Karpas-422 (cell line): ENCODE results near the gene LAMA3. TPM values are rescaled to one million over a fixed set of nuclear protein-coding genes. Genes with fewer than 3 reads are reported as not detected.

Source experiments
- DNase-seq: peaks from one replicate; pipeline ENCODE4 v3.0.0-alpha.2; 2015
- H2AFZ ChIP-seq: fragments of 200-600 bp; sonication (generic); 2 replicates; pipeline ENCODE4 v1.6.1; 2014; ENCODE audit warnings: antibody characterized with exemption, low read length, mixed read lengths
- H3K27ac ChIP-seq: fragments of 200-600 bp; sonication (generic); 2 replicates; pipeline ENCODE4 v1.5.1; 2014; ENCODE audit warnings: mild to moderate bottlenecking, low read length, moderate library complexity
- H3K27me3 ChIP-seq: fragments of 200-600 bp; sonication (generic); 2 replicates; pipeline ENCODE4 v1.6.1; 2014; ENCODE audit warnings: low read length, mixed read lengths
- H3K36me3 ChIP-seq: fragments of 200-600 bp; sonication (generic); 2 replicates; pipeline ENCODE4 v1.6.1; 2014; ENCODE audit warnings: low read length, mixed read lengths; ENCODE audit not compliant: insufficient read depth
- H3K4me1 ChIP-seq: fragments of 200-600 bp; sonication (generic); 2 replicates; pipeline ENCODE4 v1.6.1; 2014; ENCODE audit warnings: mild to moderate bottlenecking, low read length, mixed read lengths
- H3K4me2 ChIP-seq: fragments of 200-600 bp; sonication (generic); 2 replicates; pipeline ENCODE4 v1.6.1; 2014; ENCODE audit warnings: low read length, low read depth, mild to moderate bottlenecking; ENCODE audit not compliant: poor library complexity, severe bottlenecking
- H3K4me3 ChIP-seq: fragments of 200-600 bp; sonication (generic); 2 replicates; pipeline ENCODE4 v1.5.1; 2014; ENCODE audit warnings: mild to moderate bottlenecking, antibody characterized with exemption, low read length, mixed read lengths
- H3K79me2 ChIP-seq: fragments of 200-600 bp; sonication (generic); 2 replicates; pipeline ENCODE4 v1.6.1; 2014; ENCODE audit warnings: mild to moderate bottlenecking, low read length, mixed read lengths
- H3K9ac ChIP-seq: fragments of 200-600 bp; sonication (generic); 2 replicates; pipeline ENCODE4 v1.6.0; 2014; ENCODE audit warnings: low read length
- H3K9me2 ChIP-seq: fragments of 200-600 bp; sonication (generic), shearing (Covaris generic); replicated peaks from 2 replicates; pipeline ENCODE4 v1.6.0; 2014; ENCODE audit warnings: mild to moderate bottlenecking, low read length, moderate library complexity; ENCODE audit not compliant: insufficient read depth
- H3K9me3 ChIP-seq: fragments of 300-700, 200-600 bp; sonication (generic); 2 replicates; pipeline ENCODE4 v1.6.1; 2014; ENCODE audit warnings: low read length, mixed read lengths
- H4K20me1 ChIP-seq: fragments of 200-600 bp; sonication (generic); 2 replicates; pipeline ENCODE4 v1.6.1; 2014; ENCODE audit warnings: mild to moderate bottlenecking, antibody characterized with exemption, low read length, low read depth; ENCODE audit not compliant: insufficient read depth
- total RNA-seq: library from RNA; depleted of rRNA; stranded (reverse); fragments of >200 nt; shearing (Covaris generic); gene quantifications from 2 replicates; pipeline ENCODE4 v1.2.3, GENCODE V29; 2014; ENCODE audit warnings: low replicate concordance

The LAMA3 gene
- total RNA-seq, 1 experiment from 2014 or later, result not detected

DNA sequence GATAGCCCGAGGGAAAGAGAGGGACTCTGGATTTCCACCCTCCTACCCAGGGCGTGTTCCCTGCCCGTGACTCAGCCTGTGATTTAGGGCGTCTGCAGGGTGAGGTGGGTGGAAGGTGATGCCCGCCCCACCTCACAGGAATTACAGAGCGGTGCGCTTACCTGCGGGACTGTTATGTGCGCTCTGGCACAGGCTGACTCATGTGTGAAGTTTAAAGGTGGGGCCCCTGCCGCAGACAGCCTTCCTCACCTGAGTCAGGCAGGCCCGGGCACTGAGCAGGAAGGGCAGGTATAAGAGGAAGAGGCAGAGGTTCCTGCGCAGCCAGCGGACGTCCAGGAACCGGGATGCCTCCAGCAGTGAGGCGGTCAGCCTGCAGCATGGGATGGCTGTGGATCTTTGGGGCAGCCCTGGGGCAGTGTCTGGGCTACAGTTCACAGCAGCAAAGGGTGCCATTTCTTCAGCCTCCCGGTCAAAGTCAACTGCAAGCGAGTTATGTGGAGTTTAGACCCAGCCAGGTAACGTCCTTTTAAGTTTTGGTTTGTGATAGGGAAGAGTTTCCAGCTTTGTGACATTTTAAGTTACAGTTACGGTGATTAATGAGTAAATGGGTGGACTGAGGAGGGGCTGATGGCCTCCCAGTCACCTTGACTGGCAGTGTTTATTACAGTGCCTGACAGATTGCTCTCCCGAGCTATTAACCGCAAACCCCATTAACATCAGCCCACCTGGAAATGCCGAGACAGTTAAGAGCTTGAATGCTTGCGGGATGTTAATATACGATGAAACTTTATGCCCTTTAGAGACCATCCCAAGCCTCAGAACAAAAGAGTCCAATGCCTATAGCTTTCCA lies 183.7 kb downstream of the LAMA3 start:
- no peaks in the 10 kb centered on the region for H3K9me2 ChIP-seq
- no peaks in the 10 kb centered on the region for H3K4me1 ChIP-seq
- no peak overlapping the region for H2AFZ ChIP-seq
- no peaks in the 10 kb centered on the region for H3K36me3 ChIP-seq
- H3K4me3 ChIP-seq, result no peak overlapping the region
- no peaks in the 10 kb centered on the region for H3K9me3 ChIP-seq
- 0 out of 2 replicates have a peak, but pooled peaks cover 2% of the 10 kb centered on the region for H3K27me3 ChIP-seq
- no peak overlapping the region for H3K4me2 ChIP-seq
- H4K20me1 ChIP-seq, result no peaks in the 10 kb centered on the region
- no peak for DNase-seq
- no peak overlapping the region for H3K27ac ChIP-seq
- H3K79me2 ChIP-seq, result no peaks in the 10 kb centered on the region
- H3K9ac ChIP-seq, result no peak overlapping the region

DNA sequence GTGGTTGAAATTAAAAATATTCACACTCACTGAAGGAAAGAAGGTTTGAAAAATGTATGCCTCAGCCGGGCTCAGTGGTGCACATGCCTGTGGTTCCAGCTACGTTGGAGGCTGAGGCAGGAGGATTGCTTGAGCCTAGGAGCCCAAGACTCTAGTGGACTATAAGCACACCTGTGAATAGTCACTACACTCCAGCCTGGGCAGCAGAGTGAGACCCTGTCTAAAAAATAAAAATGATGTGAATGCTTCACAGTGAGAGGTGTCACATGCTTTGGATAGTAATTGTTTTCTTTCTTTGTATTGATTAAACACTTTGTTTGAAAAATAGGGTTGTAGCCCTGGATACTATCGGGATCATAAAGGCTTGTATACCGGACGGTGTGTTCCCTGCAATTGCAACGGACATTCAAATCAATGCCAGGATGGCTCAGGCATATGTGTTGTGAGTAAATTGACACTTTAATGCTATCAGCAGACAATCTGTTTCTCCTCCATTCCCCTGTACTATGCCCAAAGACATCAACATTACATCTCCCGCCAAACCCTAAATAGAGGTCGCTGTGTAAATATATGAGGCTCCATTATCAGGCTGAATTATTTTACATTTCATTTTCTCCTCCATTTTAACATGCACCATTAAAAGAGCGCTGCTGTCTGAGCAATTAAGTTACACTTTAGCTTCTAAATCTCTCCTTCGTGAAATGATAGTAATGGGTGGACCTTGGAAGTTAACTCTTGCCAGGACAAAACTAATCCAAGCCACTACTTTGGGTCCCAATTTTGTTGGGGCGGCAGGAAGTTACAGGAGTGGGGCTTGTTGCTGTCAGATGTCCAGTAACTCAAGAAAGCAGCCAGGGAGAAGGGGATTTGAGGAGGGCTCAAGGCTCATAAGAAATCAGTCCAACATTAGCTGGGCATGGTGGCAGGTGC lies 187.0 kb downstream of the LAMA3 start:
- 0 out of 2 replicates have a peak, but pooled peaks cover 2% of the 10 kb centered on the region for H3K27me3 ChIP-seq
- no peak overlapping the region for H3K4me3 ChIP-seq
- H3K9ac ChIP-seq, result no peak overlapping the region
- no peak for DNase-seq
- no peaks in the 10 kb centered on the region for H4K20me1 ChIP-seq
- no peaks in the 10 kb centered on the region for H3K79me2 ChIP-seq
- no peaks in the 10 kb centered on the region for H3K36me3 ChIP-seq
- H3K9me2 ChIP-seq, result no peaks in the 10 kb centered on the region
- no peaks in the 10 kb centered on the region for H3K4me1 ChIP-seq
- no peak overlapping the region for H2AFZ ChIP-seq
- H3K4me2 ChIP-seq, result no peak overlapping the region
- H3K9me3 ChIP-seq, result no peaks in the 10 kb centered on the region
- H3K27ac ChIP-seq, result no peak overlapping the region

DNA sequence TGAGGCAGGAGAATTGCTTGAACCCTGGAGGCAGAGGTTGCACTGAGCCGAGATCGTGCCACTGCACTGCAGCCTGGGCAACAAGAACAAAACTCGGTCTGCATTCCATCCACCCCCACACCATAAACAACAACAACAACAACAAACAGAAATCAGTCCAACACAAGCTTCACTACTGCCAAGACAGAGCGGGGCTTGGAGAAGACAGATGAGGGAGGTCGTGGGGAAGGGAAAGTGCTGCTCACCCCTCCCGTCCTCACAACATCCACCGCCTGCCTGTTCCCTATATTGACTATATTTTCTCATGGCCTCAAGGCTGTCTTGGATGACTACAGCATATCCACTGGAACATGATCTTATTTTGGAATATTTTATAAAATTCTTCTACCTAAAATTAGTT lies 187.7 kb downstream of the LAMA3 start:
- Histone ChIP-seq H3K27me3 (no peaks in the 10 kb centered on the region), H2AFZ (no peak overlapping the region), H3K27ac (no peak overlapping the region), H3K79me2 (no peaks in the 10 kb centered on the region), H3K9me3 (no peaks in the 10 kb centered on the region), H3K36me3 (no peaks in the 10 kb centered on the region), H3K4me3 (no peak overlapping the region), H3K4me2 (no peak overlapping the region), H3K9me2 (no peaks in the 10 kb centered on the region), H4K20me1 (no peaks in the 10 kb centered on the region), H3K9ac (no peak overlapping the region), H3K4me1 (no peaks in the 10 kb centered on the region)
- DNase-seq, result no peak

DNA sequence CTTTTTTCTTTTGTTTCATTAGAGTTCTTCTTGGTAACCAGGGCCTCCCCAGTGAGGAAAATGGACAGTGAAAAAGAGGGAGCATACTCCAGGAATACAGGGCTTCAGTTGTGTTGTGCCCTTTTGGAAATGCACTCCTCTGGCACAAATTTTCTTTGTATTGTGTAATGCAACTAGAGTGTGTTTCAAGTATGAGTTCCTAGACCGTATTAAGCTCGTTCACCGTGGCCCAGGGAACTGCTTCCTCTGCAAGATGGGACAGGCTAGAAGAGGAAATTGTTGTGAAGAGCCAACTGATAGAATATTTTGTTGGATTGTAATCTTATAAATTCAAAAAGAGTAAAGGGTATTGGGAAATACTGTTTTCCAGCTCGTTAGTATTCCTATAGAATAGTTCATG lies 188.1 kb downstream of the LAMA3 start:
- no peaks in the 10 kb centered on the region for H4K20me1 ChIP-seq
- no peak overlapping the region for H3K4me3 ChIP-seq
- H3K4me2 ChIP-seq, result no peak overlapping the region
- DNase-seq, result no peak
- H3K9ac ChIP-seq, result no peak overlapping the region
- H3K27ac ChIP-seq, result no peak overlapping the region
- H3K9me2 ChIP-seq, result no peaks in the 10 kb centered on the region
- H3K9me3 ChIP-seq, result no peaks in the 10 kb centered on the region
- no peaks in the 10 kb centered on the region for H3K4me1 ChIP-seq
- no peaks in the 10 kb centered on the region for H3K36me3 ChIP-seq
- H2AFZ ChIP-seq, result no peak overlapping the region
- H3K27me3 ChIP-seq, result no peaks in the 10 kb centered on the region
- H3K79me2 ChIP-seq, result no peaks in the 10 kb centered on the region

DNA sequence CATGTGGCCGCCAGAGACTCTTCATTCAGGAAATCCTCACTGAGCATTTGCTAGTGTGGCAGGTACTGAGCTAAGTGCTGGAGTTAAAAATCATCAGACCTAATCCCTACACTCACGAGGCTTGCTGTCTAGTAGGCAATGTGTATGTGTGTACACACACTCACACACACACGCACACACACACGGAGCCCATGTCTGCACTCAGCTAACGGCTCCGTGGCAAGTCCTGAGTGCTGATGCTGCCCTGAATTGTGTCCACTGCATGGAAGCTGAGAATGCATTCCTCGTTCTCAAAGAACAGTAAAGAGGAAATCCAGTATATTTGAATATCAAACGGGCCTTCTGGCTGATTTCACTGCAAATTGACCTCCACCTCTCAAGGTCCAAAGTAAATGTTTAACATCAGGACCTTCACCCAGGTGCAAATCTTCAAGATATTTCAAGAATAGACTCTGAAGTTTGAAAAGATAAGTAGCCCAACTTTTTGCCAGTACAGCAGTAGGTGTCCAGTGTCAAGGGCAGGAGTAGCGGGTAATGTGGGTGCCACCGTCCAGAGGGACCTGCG lies 189.2 kb downstream of the LAMA3 start:
- no peak for DNase-seq
- H4K20me1 ChIP-seq, result no peaks in the 10 kb centered on the region
- no peaks in the 10 kb centered on the region for H3K9me2 ChIP-seq
- no peak overlapping the region for H3K4me3 ChIP-seq
- no peaks in the 10 kb centered on the region for H3K79me2 ChIP-seq
- no peak overlapping the region for H3K4me2 ChIP-seq
- H3K4me1 ChIP-seq, result no peaks in the 10 kb centered on the region
- H2AFZ ChIP-seq, result no peak overlapping the region
- no peak overlapping the region for H3K9ac ChIP-seq
- no peaks in the 10 kb centered on the region for H3K36me3 ChIP-seq
- no peak overlapping the region for H3K27ac ChIP-seq
- H3K9me3 ChIP-seq, result no peaks in the 10 kb centered on the region
- H3K27me3 ChIP-seq, result no peaks in the 10 kb centered on the region

DNA sequence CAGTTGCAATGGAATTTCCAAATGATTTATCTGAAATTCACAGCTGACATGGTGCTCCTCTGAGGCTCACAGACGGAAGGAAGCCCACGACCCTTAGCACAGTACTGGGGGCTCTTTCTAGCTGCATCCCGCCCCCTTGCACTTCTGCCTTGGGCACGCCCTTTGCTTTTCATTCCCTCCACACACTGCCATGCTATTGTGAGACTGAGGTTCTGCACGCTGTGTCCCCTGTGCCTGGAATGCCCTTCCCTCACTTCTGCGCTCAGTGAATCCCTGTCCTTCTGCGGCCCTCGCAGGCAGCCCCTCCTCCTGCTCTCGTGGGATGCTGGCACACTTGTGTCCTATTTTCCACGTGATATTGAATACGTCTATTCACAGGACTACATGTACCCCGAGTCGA lies 189.9 kb downstream of the LAMA3 start:
- H3K4me3 ChIP-seq, result no peak overlapping the region
- H3K9ac ChIP-seq, result no peak overlapping the region
- no peaks in the 10 kb centered on the region for H3K79me2 ChIP-seq
- DNase-seq, result no peak
- H3K9me3 ChIP-seq, result no peaks in the 10 kb centered on the region
- no peaks in the 10 kb centered on the region for H4K20me1 ChIP-seq
- no peak overlapping the region for H3K27ac ChIP-seq
- no peak overlapping the region for H3K4me2 ChIP-seq
- no peaks in the 10 kb centered on the region for H3K36me3 ChIP-seq
- no peaks in the 10 kb centered on the region for H3K27me3 ChIP-seq
- no peak overlapping the region for H2AFZ ChIP-seq
- H3K9me2 ChIP-seq, result no peaks in the 10 kb centered on the region
- H3K4me1 ChIP-seq, result no peaks in the 10 kb centered on the region

DNA sequence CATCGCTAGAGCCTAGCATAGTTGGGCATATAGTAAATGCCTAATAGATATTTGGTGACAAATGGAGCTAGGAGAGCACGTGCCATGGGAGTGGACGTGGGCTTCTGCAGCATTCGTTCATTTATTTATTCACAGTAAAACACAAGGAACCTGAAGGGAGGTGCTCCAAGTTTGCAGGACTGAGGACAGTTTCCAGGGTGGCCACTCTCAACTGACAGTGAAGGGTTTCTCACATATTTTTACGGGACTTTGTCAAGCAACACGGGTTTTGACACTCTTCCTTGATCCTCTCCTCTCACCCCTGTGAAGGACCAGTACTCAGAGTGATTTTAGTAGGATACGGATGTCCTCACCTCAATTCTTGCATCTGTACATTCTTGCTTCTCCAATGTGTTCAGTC lies 190.3 kb downstream of the LAMA3 start:
- Histone ChIP-seq H3K9ac (no peak overlapping the region), H3K27ac (no peak overlapping the region), H3K9me2 (no peaks in the 10 kb centered on the region), H3K4me2 (no peak overlapping the region), H3K4me3 (no peak overlapping the region), H3K36me3 (no peaks in the 10 kb centered on the region), H3K9me3 (no peaks in the 10 kb centered on the region), H2AFZ (no peak overlapping the region), H4K20me1 (no peaks in the 10 kb centered on the region), H3K79me2 (no peaks in the 10 kb centered on the region), H3K4me1 (no peaks in the 10 kb centered on the region), H3K27me3 (no peaks in the 10 kb centered on the region)
- DNase-seq, result no peak

DNA sequence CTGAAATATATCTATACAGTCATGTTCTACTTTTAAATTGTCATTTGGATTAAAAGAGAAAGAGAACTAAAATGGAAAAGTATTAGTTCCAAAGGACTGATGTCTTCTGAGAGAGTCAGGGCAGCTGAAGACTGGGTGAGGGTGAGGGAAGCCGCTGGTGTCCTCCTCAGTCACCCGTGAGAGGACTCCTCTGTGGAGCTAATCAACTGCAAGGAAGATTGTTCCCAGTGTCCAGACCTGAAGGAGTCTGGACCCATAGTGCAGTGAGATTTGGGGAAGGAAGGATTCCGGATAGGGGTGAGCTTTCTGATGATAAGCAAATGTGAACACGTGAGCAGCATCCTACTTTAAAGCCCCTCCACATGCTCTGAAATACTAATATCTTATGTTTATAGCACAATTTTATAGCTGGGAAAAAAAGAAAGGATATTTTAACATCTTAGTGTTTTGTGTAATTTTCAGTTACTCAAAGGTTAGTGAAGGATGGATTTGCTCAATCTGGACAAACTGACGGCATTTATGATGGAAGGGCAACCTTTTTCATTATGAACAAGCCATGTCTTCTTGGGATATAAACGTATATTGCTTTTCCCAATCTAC lies 190.8 kb downstream of the LAMA3 start:
- H3K27me3 ChIP-seq, result no peaks in the 10 kb centered on the region
- no peaks in the 10 kb centered on the region for H3K4me1 ChIP-seq
- H3K4me2 ChIP-seq, result no peak overlapping the region
- no peak overlapping the region for H3K4me3 ChIP-seq
- H3K9ac ChIP-seq, result no peak overlapping the region
- DNase-seq, result no peak
- H3K27ac ChIP-seq, result no peak overlapping the region
- H2AFZ ChIP-seq, result no peak overlapping the region
- no peaks in the 10 kb centered on the region for H3K9me3 ChIP-seq
- H4K20me1 ChIP-seq, result no peaks in the 10 kb centered on the region
- no peaks in the 10 kb centered on the region for H3K79me2 ChIP-seq
- no peaks in the 10 kb centered on the region for H3K9me2 ChIP-seq
- no peaks in the 10 kb centered on the region for H3K36me3 ChIP-seq
